Astrocyte (in vitro differentiated cells and primary cell): ENCODE measurements around the gene UBASH3A.

ENCODE experiments used
- CTCF ChIP-seq: IDR thresholded peaks from 2 replicates; pipeline ENCODE4 v1.5.1; 2011; ENCODE audit warnings: low read depth, mild to moderate bottlenecking, inconsistent platforms, low read length, moderate library complexity; ENCODE audit not compliant: insufficient read depth
- EZH2 ChIP-seq: IDR thresholded peaks from 2 replicates; pipeline ENCODE4 v1.6.1; 2012; ENCODE audit warnings: mild to moderate bottlenecking, low read length, inconsistent platforms; ENCODE audit not compliant: insufficient read depth

- TF ChIP-seq CTCF (no peak), EZH2 (no peak)
These were observed 68.1 kb downstream of the UBASH3A start for GRCh38 chr21:42471716-42472330.
